Fibroblast of skin of left biceps (primary cell): ENCODE measurements around the gene ARHGEF10L.

Source experiments
- DNase-seq, 2 experiments: peaks; one replicate each; pipeline ENCODE4 v3.0.0-alpha.2; 2013; ENCODE audit warnings: low read depth in 2 of 2

Gene ARHGEF10L

GRCh38 chr1:17632106-17632505 is 92.6 kb downstream of the ARHGEF10L start:
- DNase-seq, result no peak

- no peak for DNase-seq
Observed at GRCh38 chr1:17632541-17633184, 93.2 kb downstream of the ARHGEF10L start.

- DNase-seq, result peak in 1 of 2 experiments; percentile 22
Observed at GRCh38 chr1:17633654-17634053, 94.2 kb downstream of the ARHGEF10L start.

- no peak for DNase-seq
Observed at GRCh38 chr1:17635276-17635675, 95.8 kb downstream of the ARHGEF10L start.

DNA sequence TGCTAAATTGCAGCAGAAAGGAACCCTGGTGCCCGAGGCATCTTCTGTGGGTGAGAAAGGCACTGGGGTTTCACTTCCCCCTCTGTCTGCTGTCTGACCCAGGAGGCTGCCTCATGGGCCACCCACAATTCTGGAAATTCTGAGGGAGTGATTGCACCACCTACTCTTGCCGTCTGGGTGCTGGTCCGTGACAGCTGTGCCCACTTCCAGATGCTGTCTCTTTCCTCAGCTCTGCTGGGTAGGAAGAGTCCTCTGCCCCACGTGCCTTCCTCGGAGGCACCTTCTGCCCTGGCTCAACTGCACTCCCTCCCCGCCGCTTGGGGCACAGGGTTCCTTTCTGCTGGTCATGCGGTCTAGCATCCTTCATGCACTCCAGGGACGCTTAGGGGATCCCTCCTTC is 96.3 kb downstream of the ARHGEF10L start:
- no peak for DNase-seq

DNA sequence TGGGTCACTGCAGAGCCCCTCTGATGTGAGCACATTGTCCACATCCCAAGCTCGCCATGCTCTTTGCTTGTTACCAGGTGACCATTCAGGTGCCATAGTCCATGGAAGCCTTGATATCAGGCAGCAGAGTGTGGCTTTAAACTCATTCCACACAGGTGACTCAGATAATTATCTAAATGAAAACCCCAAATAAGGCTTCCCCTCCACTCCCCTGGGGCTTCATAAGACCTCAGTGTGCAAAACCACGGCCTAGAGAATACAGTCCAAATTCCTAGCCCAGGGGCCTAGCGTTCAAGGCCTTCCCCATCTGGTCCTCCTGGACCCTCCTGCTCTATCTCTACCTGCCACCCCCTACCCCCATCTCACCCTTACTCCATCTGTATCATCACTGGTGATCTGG is 97.1 kb downstream of the ARHGEF10L start:
- DNase-seq, result peak; percentile 35 to 49

DNA sequence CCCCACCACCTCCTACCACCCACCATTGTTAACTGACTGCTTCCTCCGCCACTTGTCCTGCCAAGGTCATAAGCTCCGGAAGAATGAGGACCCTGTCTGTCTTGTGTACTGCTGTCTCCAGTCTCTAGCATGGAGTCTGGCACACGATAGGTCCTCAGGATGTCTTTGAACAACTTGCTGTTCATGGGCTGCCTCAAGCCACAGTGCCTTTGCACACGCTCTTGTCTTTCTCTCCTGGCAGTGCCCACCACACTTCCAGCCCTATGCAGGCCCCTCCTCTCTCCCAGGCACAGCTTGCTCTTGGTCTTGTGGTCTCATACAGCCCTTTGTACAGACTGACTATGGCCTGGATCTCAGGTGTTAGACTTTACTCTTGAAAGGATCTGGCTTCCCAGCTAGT is 97.6 kb downstream of the ARHGEF10L start:
- DNase-seq, result no peak

GRCh38 chr1:17639703-17640340 is 100.3 kb downstream of the ARHGEF10L start:
- DNase-seq, result no peak

DNA sequence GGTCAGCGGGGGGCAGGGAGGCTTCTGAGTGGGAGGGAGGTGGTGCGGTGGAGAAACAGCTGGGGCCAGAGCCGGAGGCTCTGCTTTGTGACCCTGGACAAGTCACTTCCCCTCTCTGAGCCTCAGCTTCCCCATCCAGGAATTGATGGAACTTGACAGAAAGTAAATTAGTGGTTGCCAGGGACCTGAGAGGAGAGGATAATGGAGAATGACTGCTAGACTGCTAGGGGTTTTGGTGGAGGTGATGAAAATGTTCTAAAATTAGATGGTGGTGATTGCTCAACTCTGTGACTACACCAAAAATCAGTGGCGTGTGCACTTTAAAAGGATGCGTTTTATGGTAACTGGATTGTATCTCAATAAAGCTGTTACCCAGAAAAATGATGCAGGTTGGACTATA is 100.9 kb downstream of the ARHGEF10L start:
- DNase-seq, result no peak

DNA sequence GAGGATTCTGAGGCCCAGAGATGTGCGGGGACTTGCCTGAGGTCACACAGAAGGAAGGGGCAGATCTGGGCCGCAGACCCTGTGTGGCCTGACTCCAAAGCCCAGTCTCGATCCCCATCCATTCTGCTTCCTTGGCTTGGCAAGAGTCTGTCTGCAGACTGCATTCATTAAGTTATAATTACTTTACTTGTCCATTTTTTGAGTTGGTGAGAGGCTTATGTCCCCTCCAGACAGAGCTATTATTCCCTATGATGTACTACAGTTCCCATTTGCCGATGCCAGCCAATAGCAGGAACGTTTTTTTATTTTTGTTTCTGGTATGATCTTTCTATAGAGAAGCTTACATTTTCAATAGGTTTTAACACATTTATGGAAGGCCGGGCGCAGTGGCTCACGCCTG is 101.5 kb downstream of the ARHGEF10L start:
- DNase-seq, result no peak

GRCh38 chr1:17642169-17642568 is 102.7 kb downstream of the ARHGEF10L start:
- DNase-seq, result no peak

DNA sequence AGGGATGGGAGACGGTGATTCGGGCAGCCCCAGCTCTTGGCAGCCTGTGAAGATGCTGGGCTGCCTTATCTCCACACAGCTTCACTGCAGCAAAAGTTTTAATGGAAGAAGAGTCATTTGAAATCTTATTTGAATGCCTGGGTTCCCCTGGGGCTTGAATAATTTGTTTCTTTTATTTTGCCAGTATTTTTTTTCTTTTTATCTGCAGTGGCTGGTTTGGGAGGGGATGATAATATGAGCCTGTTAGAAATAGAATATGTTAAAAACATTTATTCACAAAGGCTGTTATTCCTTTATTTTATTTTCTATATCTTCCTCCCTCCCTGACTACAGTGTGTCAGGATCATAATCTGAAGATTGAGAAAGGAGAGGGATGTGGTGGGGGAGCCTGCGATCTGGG is 103.4 kb downstream of the ARHGEF10L start:
- no peak for DNase-seq

GRCh38 chr1:17643861-17644703 is 104.6 kb downstream of the ARHGEF10L start:
- no peak for DNase-seq

GRCh38 chr1:17645068-17645911 is 105.8 kb downstream of the ARHGEF10L start:
- no peak for DNase-seq

DNA sequence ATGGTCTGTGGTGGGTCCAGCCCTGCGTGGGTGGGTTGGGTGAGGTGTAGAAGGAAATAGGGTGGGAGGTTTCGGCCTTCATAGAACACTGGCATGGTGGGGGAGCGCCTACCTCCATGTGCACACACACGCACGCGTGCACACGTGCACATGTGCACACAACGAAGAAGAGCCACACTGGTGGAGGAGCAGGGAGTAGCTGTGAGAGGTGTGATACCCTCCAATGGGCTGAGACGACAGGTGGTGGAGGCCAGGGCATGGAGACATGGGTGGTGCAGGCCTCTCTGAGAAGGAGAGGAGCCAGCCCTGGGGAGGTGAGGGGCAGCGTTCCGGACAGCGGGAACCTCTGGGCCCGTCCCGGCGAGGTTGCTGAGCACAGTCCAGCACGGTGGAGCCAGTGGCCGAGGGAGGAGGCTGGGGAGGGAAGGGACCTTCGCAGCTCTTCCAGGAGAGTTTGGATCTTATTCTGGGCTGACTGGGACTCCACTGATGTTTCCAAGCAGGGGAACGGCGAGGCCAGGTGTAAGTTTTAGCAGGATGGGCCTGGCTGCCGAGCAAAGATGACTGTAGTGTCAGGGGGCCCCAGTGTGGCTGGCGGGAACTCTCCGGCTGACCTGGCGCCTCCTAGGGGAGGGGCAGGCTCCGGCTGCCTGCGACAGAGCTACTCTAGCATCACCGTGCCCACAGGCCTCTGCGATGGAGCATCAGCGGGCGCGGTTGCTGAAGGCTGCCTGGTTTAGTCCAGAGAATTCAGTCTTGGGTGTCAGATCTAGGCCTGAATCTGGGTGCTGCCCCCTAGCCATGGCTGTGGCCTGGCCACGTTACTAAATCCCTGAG is 107.2 kb downstream of the ARHGEF10L start:
- DNase-seq, result no peak

GRCh38 chr1:17648457-17649145 is 109.1 kb downstream of the ARHGEF10L start:
- no peak for DNase-seq

GRCh38 chr1:17649371-17650106 is 110.0 kb downstream of the ARHGEF10L start:
- no peak for DNase-seq

DNA sequence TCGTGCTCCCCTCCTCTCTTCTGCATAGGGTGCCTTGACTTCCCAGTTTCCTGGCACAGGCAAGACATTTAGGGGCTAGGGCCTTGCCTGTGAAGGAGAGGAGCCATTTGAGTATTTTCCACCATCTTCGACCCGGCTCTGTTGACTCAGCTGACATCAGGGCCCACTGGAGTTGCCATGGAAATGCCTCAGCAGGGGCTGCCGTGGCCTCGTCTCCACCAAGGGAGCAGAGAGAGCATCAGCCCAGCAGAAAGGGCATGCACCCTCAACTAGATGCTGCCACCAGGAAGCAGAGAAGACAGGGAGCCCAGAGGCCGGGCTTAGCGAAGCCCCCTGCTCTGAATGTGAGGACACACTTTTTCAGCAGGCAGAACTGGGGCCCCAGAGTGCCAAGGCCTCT is 113.8 kb downstream of the ARHGEF10L start:
- no peak for DNase-seq

- DNase-seq, result peak in 1 of 2 experiments; percentile 6
Observed at GRCh38 chr1:17653728-17654351, 114.3 kb downstream of the ARHGEF10L start.
